GM18873 (cell line): ENCODE results near the gene ASB4.
"Not testable (repeated sequence)": the region's sequence is repeated elsewhere in the genome, so short reads cannot be mapped to it uniquely, and the experiment has no call there.

Experiments used
- ATAC-seq: cut with Tn5 transposase; IDR thresholded peaks from one replicate; pipeline ENCODE4 v1.9.1; 2021; ENCODE audit warnings: mild to moderate bottlenecking, moderate library complexity, moderate number of reproducible peaks; ENCODE audit not compliant: unreplicated experiment, low FRiP score

The ASB4 gene

GRCh38 chr7:95549818-95550529 is 64.2 kb downstream of the ASB4 start:
- ATAC-seq = no peak

GRCh38 chr7:95550546-95550945 is 64.8 kb downstream of the ASB4 start:
- ATAC-seq = no peak

- not testable (repeated sequence) for ATAC-seq
These were observed 66.5 kb downstream of the ASB4 start for GRCh38 chr7:95552010-95552926.

- ATAC-seq = no peak
These were observed 68.2 kb downstream of the ASB4 start for GRCh38 chr7:95553939-95554338.

- ATAC-seq = no peak
These were observed 71.0 kb downstream of the ASB4 start for GRCh38 chr7:95556777-95557176.

DNA sequence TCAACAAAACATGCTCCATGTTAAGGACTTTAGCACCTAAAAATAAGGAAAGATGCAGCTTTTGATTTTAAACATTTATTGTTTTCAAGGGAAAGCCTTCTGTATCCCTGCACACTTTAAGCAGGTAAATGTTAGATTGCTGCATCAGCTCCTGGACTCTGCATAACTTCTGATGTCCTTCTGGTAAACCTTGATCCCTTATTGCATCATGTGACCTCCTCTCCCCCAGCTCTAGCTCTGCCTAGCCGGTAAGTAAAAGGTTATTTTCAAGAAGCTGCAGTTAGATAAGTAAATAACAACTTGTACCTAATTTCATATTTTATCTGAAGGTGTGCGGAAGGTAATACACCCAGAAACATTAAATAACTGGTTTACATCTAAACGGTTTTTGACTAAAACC is 73.1 kb downstream of the ASB4 start:
- no peak for ATAC-seq

GRCh38 chr7:95560674-95561073 is 74.9 kb downstream of the ASB4 start:
- no peak for ATAC-seq

DNA sequence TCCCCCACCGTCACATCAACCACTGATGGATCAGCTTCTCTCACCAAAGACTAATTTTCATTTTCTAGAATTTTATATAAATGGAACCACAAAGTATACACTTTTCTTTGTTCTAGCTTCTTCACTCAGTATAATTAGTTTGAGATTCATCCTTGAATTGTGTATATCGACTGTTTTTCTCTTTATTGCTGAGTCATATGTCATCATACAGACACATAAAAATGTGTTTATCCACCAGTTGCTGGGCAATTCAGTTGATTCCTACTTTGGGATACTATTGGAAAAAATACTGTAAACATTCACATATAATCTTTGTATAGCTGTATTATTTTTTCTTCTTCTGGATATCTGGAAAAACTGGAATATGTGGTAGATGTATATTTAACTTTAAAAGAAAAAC is 84.0 kb downstream of the ASB4 start:
- ATAC-seq = no peak

DNA sequence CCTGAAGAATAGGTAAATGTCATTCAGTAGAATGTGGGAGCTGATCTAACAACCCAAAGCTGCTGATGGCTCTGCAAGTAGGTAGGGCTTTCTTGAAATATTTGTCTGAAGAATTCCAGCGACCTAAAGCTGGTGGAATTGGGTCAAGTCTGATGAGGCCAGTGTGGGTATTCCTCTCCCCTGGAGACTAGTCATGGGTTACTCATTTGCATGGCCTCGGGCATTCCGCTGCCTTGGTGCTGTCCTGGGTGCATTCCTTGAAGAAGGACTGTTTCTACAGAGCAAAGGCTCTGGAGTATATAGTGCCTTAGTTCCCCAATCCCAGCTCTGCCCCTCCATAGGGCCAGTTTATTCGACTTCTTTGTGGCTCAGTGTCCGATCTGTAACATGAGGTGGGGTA is 91.4 kb downstream of the ASB4 start:
- ATAC-seq = no peak

- ATAC-seq = no peak
These were observed 92.6 kb downstream of the ASB4 start for GRCh38 chr7:95578299-95578855.

DNA sequence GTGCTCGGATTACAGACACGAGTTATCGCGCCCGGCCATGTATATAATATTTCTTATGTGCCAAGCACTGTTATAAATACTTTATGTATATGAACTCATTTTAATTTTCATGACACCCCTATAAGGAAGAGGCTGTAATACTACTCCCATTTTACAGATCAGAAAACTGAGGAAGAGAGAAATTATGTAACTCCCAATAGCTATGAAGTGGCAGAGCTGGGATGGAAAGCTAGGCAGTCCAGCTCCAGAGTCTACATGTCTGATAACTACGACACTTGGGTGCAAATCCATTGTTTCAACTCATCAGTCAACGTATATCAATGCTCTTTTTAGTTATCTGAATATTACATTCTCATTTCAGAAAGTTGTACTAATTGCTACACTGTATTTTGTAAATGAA is 93.6 kb downstream of the ASB4 start:
- no peak for ATAC-seq

GRCh38 chr7:95581467-95581866 is 95.7 kb downstream of the ASB4 start:
- ATAC-seq = no peak

GRCh38 chr7:95582578-95583293 is 97.0 kb downstream of the ASB4 start:
- no peak for ATAC-seq

GRCh38 chr7:95583834-95584621 is 98.3 kb downstream of the ASB4 start:
- ATAC-seq = no peak

- ATAC-seq = no peak
These were observed 99.2 kb downstream of the ASB4 start for GRCh38 chr7:95584769-95585425.

DNA sequence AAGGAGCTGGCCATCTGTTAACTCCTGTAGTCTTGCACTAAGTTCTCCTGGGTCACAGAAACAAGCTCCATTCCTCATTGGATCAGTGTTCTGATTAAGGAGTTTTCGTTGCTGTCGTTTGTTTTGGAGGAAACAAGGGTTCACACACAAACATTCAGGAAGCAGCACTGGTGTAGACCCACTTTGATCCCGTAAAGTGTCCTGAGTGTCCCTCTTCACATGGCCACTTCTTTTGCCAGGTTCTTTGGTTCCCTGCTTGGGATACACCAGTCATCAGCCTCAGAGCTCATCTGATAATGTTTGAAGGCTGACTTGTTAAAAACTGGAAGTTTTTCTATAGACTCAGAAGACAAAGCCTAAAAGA is 99.7 kb downstream of the ASB4 start:
- ATAC-seq = no peak

DNA sequence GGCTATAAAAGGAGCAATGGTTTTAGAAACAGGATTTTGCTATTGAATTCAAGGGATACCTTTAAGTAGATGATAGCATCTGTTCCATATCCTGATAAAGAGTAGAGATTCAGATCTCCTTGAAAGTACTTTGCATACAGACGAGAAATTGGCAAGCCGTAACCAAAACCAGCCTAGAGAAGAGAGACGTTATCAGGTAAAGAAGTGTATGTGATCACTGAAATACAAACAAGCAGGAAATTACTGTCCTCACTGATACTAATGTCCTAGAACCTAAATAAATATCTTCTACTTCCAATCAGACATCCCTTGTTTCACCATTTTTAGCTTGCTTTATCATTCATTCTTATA is 101.2 kb downstream of the ASB4 start:
- ATAC-seq = no peak

GRCh38 chr7:95589031-95589430 is 103.3 kb downstream of the ASB4 start:
- no peak for ATAC-seq

DNA sequence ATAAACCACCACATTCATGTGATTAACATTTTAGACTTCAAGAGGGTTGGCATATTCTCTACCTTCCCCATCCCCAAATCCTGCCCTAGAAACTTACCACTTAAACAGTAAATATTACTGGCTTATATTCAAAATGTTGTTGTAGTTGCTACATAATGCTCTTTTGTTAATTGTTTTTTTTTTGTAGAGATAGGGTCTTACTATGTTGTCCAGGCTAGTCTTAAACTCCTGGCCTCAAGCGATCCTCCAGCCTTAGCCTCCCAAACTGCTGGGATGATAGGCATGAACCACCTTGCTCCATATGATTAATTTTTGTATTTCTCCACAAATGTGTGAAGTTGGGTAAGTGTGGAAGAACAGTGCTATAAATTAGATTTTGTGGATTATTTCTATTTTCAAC is 104.0 kb downstream of the ASB4 start:
- no peak for ATAC-seq
